Measurements from ENCODE around the gene SMG9.

GRCh38 chr19:43718627-43719377 is 36.0 kb downstream of the SMG9 start:
- no peak for TF ChIP-seq CTCF (IDR thresholded peaks at IDR 0.05)
- TF ChIP-seq POLR2A (IDR thresholded peaks at IDR 0.05), result no peak
- no peak for TF ChIP-seq POLR2AphosphoS5 (IDR thresholded peaks at IDR 0.05)

Data from breast epithelium (tissue), 3 donors.